Lower leg skin (tissue), 4 donors: ENCODE results near the gene ZNF385A. TPM values are rescaled to one million over a fixed set of nuclear protein-coding genes. Genes with fewer than 3 reads are reported as not detected.

Experiments used
- DNase-seq, 2 donors: peaks; one replicate each; pipeline ENCODE4 v3.0.0-alpha.2; 2019; ENCODE audit warnings: low spot score in 2 of 2
- H3K4me3 ChIP-seq: fragments of 200-600 bp; sonication (generic); 2 replicates; pipeline ENCODE4 v1.5.1; 2017; ENCODE audit warnings: mild to moderate bottlenecking, low read depth; ENCODE audit not compliant: poor library complexity, severe bottlenecking
- CTCF ChIP-seq, 3 donors: fragments of 450-650 bp; IDR thresholded peaks; one replicate each; pipeline ENCODE4 v1.5.1; 2016; ENCODE audit warnings: antibody characterized with exemption in 3 of 3, mild to moderate bottlenecking in 3 of 3, moderate library complexity in 2 of 3
- POLR2A ChIP-seq, 2 donors: fragments of 450-650 bp; IDR thresholded peaks; one replicate each; pipeline ENCODE4 v1.6.1; 2016 to 2017; ENCODE audit warnings: antibody characterized with exemption in 2 of 2, mild to moderate bottlenecking in 1 of 2, moderate library complexity in 1 of 2
- WGBS, 2 donors: methylation state at CpG; one replicate each; pipeline ENCODE4 v1.1.5; 2018; 5-methylcytosine and 5-hydroxymethylcytosine counted together
- intact Hi-C: fragments of 100-400 bp; cut with DNase I; formaldehyde crosslinking; loops from one replicate; pipeline ENCODE4 v1.15.0; 2023; ENCODE audit warnings: low total_unique reads
- total RNA-seq, 4 donors: library from RNA; depleted of rRNA; stranded (reverse); fragments of >200 nt; gene quantifications; one replicate each; pipeline ENCODE4 v1.1.0, GENCODE V29; 2016

Gene ZNF385A
- total RNA-seq, 4 donors from 2014 or later, result 89.0 to 183 (median 146) TPM

GRCh38 chr12:54423816-54424150 lies 39.2 kb upstream of the ZNF385A start:
- no peak for DNase-seq
- no peak overlapping the region for H3K4me3 ChIP-seq
- intact Hi-C loops, result no loop called here
- TF ChIP-seq POLR2A (IDR thresholded peaks at IDR 0.05), result no peak
- no peak for TF ChIP-seq CTCF (IDR thresholded peaks at IDR 0.05)
- 76 to 90% methylated on average over 5 of the region's 5 CpGs for WGBS, 2 donors

DNA sequence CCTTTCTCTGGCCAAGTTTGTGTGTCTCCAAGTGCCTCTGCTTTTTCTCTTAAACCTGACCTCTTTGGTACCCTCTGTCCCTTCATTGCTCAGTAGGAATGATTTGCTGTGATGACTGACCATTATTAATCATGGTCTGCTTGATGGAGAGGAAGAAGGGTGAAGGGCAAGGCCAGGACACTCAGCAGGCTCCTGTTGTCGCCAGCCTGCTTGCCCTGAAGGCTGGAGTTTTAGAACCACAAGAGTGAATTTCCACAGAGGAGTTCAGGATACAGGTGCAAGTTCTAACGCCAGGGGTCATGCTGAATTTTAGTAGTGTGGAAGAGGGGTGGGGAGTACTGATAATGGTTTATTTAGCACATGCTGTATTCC lies 37.3 kb upstream of the ZNF385A start:
- intact Hi-C loops, result no loop called here
- WGBS, 2 donors, result 86 to 89% methylated on average over 2 of the region's 2 CpGs
- no peak overlapping the region for H3K4me3 ChIP-seq
- DNase-seq, result no peak
- TF ChIP-seq POLR2A (IDR thresholded peaks at IDR 0.05) (no peak), CTCF (IDR thresholded peaks at IDR 0.05) (no peak)

GRCh38 chr12:54421175-54421878 lies 36.8 kb upstream of the ZNF385A start:
- peak; percentile 84 to 94 for DNase-seq
- 60 to 62% methylated on average over 4 of the region's 4 CpGs for WGBS, 2 donors
- TF ChIP-seq CTCF (IDR thresholded peaks at IDR 0.05) (no peak), POLR2A (IDR thresholded peaks at IDR 0.05) (no peak)
- intact Hi-C loops, result no loop called here
- H3K4me3 ChIP-seq, result no peak overlapping the region

- peak in 1 of 2 donors; percentile 93 for DNase-seq
- TF ChIP-seq POLR2A (IDR thresholded peaks at IDR 0.05) (no peak), CTCF (IDR thresholded peaks at IDR 0.05) (no peak)
- WGBS, 2 donors, result 64 to 70% methylated on average over 2 of the region's 2 CpGs
- no peak overlapping the region for H3K4me3 ChIP-seq
- intact Hi-C loops, result no loop called here
These were observed 36.2 kb upstream of the ZNF385A start for GRCh38 chr12:54420766-54421144.

DNA sequence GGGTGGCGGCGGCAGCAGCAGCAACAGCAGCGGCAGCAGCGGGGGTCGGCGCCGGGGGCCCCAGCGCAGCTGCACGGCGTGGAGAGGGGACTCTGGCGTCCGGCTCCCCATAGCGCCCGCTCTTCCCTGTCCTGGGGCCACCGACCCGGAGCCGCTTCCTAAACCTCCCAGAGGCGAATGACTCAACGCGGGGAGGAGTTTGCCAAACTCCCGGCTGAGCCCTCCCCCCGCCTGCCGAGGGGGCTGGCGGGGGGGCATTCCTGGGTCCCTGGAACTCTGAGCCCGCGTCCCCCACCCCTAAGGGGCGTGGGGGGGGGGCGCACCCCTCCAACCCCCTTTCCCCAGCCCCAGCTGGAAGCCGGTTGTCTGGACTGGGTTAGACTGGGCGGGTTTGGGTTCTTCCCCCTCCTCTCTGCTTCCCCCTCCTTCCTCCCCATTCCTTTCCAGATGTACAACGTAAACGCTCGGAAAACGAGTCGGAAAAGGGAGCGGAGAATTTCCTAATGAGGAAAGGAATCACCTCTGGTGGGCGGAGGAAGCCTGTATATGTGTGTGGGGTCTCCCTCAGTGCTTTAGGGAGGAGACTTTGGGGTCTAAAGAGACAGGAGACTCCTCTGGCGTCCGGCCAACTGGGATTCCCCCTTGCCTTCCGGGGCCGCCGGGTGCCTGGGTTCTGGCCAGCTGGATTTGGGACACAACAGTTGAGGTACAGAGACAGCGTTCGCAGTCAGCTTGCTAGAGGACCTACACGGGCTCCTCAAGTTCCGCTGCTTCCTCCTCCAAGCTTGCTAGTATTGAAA lies 34.8 kb upstream of the ZNF385A start, which contains the start of gene ITGA5:
Gene ITGA5 (minus strand): TSS at position 179 of the 800 bp plus-strand sequence. CDS start 68 bp downstream, at position 111.
- peak; percentile 81 to 96 for DNase-seq
- H3K4me3 ChIP-seq, result peak within 1 kb of the TSS; percentile 83
- TF ChIP-seq POLR2A (IDR thresholded peaks at IDR 0.05), result peak in 1 of 2 donors; percentile 69
- no peak for TF ChIP-seq CTCF (IDR thresholded peaks at IDR 0.05)
- WGBS, 2 donors, result 0 to 2% methylated on average over 24 to 25 of the region's 46 CpGs
- intact Hi-C loops, result no loop called here
